Hematopoietic multipotent progenitor cell treated with erythropoietin and hydrocortisone succinate and interleukin-3 and kit ligand, for 4 days (in vitro differentiated cells): ENCODE results near the gene MRPS22.

Source experiments
- DNase-seq: peaks from one replicate; pipeline ENCODE4 v3.0.0-alpha.2; 2015

MRPS22 gene

DNA sequence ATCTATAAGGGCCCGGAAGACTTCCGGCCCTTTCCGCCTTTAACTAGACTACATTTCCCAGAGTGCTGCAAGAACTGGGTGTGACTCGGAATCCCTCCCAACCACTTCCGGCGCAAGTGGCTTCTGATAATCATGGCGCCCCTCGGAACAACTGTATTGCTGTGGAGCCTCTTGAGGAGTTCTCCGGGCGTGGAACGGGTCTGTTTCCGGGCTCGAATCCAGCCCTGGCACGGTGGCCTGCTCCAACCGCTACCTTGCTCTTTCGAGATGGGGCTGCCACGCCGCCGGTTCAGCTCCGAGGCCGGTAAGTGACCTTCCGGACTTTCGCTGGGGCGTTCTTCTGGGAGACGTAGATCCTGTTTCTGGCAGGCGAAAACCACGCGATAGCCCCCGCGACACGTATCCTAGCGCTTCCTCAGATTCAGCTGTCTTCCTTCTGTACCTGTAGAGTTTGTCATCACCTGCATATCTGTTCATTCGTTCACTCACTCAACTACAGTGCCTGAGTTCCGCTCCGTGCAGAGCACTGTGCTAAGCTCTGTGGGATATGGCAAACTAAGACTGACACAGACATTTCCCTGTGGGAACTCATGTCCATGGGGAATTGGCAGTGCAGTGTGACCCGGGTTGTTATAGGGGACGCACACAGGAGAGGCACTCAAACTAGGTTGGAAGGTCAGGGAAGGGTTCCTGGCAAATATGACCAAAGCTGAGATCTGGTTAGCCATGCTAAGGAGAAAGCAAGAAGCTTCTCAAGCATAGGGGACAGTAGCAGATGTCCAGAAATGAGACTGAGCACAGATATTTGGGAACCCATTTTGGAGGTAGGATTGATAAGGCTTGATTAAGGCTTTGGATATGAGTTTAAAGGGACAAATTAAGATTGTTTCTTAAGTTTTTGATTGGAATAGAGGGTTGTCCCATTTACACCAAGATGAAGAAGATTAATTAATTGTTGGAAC is at the start of gene MRPS22:
Gene MRPS22 (plus strand): TSS at position 126 of the 962 bp plus-strand sequence. CDS start 7 bp downstream, at position 133.
- DNase-seq = peak; percentile 97

DNA sequence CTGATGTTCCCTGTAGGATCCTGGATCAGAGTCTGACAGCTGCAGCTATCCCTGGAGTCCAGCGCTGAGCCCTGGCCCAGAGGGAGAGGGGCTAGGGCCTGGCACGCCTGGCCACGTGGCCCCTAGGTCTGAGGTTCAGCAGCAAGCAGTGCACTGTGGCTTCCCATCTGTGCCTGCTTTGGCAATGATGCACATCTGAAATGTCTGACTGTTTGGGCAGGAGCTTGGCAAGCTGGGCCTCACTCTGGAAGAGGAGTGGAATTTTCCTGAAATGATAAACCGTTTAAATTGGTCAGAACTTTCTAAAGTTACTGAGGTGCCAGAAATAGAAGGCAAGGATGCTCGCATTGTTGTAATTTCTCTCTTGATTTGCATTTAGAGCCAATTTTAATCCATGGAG is 48.8 kb upstream of the MRPS22 start:
- DNase-seq = no peak

DNA sequence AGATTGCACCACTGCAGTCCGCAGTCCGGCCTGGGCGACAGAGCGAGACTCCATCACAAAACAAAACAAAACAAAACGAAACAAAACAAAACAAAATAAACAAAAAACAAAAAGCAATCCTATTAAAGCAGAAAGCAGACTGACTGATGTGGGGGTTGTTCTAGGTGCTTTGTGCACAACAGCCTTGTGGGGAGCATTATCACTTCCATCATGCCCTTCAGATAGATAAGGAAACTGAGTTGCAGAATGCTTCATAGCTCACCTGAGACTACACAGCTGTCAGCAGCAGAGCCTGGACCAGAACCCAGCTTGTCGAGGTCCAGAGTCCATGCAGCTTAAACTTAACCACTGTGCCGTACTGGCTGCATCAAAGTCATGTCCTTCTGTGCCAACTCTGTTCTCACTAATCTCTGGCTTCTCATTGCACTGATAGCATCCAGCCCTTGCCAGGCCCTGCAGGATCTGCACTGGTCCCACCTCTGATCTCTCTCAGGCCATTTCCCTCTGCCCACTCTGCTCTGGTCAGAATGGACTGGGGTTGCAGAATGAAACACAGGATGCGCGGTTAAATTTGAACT is 47.6 kb upstream of the MRPS22 start:
- DNase-seq = no peak

DNA sequence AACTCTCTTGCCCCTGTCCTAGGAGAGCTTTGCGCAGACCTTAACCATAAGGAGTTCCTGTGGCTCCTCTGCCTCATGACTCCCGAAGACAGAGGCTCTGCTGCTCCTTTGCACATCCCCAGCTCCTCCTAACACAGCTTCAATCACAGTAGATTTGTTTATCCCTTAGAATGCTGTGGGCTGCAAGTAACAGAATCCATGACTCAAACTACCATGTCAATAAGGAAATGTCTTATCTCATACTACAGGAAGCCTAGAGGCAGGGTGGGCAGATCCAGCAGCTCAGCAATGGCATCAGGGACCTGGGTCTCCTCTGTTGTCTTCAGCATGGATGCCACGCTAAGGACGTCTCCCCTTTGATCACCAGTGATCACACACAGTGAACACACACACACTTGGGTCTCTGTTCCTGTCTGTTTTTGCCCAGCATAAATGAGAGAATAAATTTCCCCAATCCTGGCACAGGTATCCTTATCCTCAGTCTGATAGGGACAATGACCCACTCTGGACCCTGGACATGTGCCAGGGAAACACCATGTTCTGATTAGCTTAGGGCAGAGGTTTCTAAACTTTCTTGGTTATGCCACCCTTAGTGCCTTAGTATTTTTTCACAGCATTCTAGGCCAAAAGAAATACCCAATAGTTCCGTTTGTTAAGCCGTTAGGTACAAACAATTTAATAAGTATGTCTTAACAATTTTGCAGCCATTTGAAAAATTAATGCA is 46.1 kb upstream of the MRPS22 start:
- no peak for DNase-seq

DNA sequence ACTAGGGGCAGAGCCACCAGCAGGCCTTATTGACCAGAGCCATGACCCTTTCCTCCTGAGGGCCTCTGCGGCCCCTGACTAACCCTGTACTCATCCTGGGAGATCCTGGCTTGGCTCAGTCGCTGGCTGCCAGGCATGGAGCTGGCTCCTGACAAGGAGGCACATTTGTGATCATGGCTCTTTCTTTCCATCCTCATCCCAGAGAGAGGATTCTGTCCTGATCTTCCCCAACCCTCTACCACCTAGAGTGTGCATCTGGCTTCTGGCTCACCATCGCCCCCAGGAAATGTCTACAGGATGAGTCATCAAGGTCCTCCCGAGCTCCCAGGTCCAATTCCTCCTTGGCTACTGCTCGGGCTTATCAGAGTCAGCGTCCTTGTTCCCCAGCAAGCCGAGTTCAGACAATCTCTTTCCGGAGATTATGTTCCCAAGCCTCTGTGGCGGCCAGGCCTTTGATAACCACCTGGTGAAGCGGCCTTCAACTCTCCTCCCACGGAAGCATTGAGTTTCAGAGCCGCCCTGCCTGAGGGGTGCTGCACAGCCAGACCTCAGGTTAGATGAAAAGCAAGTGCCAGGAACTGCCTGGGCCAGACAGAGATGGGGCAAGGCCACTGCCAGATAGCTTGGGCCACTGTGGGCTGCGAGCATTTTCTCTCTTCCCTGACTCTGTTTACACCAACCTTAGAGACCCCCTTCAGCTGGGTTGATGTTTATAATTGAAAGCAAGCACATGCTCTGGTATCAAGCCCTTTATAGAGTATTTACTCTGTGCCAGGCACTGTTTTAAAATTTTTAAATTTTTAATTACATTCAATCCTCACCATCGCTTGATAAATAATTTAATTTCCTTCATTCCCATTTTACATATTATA is 44.3 kb upstream of the MRPS22 start:
- peak; percentile 21 for DNase-seq

DNA sequence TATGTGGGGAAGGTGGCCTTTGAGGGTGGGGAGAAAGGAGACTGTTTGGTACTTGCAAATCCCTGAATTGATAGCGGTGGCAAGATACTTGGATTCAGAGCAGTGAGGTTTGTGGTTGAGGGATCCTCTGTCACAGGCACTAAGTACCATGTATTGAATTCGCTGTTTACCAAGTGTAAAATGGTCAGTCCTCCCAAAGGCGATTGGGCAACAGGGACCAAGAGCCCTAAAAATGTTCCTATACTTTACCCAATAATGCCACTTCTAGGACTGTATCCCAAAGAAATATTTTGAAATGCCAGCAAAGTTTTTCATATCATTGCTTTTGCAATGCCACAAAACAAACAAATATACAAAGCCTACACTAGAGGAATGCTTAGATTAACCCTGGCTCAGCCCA is 43.4 kb upstream of the MRPS22 start:
- no peak for DNase-seq

DNA sequence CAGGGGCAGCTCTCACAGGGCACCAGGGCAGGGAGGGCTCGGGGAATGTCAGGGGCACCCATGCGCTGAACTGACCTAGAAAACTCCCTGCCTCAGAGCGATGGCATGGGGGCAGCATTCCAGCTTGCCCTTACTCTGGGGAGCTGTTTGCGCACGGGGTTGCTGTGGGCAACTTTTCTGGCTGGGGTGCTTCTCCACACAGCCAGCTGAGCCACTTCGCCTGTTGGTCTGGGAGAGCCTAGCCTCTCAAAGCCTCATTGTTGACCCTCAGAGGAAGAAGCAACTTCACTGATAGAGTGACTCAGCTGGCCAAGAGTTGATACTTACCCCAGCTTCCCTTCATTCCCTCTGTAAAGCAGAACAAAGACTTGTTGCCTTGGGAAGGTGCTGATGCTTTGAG is 42.6 kb upstream of the MRPS22 start:
- DNase-seq = no peak

DNA sequence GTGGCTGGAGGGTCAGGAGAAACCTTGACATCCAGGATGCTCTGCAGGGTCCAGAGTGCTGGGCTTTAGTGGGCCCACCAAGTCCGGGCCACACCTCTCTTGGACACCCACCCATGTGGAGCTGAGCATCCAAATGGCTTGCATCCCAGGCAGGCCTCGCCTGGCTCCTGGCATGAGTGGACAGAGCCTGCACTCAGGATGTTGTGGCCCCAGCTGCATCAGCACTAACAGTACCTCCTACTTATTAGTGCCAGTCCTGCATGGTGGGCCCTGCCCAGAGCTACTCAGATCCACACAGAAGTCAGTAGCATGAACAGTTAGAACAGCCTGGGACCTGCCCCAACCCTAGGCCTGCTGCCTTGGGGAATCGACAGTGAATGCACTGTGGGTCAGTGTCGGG is 42.2 kb upstream of the MRPS22 start:
- DNase-seq = no peak

DNA sequence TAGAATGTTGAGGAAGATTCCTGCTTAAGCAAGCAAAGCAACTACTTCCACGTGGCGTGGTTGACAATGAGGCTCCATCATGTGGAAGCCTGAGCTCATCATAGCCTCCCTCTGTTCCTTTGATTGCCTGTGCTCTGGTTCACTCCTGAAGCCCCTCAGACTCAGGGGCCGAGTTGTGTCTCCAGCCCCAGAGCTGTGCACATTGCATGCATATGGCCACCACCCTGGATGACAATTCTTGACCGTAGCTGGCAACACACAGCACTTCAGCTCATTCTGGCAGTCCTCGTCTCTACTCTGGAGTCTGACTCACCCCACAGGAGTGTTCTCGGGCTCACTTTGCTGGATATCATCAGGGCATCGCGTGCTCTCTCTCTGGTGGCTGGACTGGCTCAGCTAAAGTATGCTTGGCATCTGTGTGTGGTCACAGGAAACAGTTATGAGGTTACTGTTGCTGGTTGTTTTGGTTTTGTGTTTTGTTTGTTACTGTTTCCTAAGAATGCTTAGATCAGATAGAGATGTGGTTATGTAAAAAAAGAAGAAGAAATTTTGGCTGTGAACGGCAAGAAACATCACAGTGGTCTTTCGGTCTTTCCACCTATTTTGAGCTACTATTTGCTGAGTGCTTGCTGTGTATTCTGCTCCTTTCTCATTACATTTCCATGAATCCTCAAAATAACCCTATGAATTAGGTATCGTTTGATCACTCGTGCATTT is 41.6 kb upstream of the MRPS22 start:
- peak; percentile 82 for DNase-seq

DNA sequence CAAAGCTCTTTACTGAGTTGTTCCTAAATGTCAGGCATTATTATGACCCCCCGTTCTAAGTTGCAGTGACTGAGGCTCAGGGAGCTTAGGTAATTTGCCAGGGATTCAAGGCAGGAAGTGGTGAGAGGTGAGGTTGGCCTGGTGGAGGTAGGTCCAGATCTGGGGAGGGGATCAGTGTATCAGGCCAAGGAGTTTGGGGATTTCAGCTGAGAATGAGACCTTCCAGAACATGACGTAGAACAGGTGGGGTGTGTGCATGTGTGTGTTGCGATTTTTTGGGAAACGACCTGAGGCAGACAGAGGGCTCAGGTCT is 41.1 kb upstream of the MRPS22 start:
- no peak for DNase-seq

DNA sequence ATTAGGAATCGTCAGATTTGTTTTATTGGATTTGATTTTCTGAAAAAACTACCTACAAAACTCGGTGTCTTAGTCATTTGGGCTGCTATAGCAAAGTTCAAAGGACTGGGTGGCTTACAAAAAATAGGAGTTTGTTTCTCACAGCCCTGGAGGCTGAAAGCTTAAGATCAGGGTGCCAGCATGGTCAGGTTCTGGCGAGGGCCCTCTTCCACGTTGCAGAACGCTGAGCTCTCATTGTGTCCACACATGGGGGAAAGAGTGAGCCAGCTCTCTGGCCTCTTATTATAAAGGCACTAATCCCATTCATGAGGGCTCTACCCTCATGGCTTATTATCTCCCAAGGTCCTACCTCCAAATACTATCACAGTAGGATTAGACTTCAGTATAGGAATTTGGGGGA is 40.6 kb upstream of the MRPS22 start:
- no peak for DNase-seq

DNA sequence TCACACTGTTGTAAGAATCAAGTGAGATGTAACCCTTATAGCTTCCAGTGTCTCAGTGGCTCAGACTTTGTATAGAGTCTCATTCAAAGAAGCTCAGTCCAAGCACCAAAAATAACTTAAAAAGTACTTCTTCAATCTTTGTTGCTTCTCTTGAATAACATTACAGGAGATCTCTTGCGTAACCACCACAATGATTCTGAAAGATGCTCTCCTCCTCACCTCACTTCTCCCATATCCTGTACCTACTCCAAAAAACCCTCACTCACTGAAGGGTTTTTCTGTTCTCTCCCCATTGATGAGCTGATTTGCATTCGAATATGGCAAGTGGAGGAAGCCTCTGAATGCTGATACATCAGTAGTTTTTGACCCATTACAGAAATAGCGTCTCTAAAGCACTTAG is 39.4 kb upstream of the MRPS22 start:
- peak; percentile 21 for DNase-seq

DNA sequence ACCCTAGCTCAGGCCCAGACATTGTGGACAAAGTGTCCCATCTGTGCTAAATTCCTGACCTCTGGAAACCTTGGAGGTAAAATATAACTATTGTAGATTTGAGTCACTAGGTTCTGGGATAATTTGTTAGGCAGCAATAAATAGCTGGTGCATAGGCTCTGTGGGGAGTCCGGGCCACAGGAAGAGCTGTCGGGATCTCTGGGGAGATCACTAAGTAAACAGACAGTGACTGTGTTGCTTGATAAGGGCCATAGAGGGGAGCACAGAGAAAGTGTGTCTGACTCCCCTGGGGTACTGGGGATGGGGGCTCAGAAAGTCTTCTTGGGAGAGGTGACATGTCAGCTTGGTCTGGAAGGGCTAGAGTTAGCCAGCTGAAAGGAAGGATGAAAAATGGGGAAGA is 37.7 kb upstream of the MRPS22 start:
- no peak for DNase-seq

DNA sequence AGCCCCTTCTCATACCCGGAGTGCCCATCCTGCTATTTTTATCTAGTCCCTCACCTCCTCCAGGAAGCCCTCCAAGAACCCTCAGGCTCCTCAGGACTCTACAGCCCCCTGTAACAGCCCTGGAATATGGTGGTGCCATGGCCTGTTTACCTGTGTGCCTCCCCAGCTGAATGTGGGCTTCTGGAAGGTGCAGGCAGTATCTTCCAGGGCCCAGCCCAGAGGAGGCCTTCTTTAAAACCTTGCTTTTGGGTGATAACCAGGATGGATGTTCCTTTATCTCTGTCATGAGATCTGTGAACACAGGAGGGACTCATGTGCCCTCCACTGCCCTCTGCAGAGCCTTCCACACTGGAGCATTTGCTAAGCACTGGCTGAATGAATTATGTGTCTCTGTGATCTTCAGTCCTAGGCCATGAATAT is 36.7 kb upstream of the MRPS22 start:
- DNase-seq = no peak

DNA sequence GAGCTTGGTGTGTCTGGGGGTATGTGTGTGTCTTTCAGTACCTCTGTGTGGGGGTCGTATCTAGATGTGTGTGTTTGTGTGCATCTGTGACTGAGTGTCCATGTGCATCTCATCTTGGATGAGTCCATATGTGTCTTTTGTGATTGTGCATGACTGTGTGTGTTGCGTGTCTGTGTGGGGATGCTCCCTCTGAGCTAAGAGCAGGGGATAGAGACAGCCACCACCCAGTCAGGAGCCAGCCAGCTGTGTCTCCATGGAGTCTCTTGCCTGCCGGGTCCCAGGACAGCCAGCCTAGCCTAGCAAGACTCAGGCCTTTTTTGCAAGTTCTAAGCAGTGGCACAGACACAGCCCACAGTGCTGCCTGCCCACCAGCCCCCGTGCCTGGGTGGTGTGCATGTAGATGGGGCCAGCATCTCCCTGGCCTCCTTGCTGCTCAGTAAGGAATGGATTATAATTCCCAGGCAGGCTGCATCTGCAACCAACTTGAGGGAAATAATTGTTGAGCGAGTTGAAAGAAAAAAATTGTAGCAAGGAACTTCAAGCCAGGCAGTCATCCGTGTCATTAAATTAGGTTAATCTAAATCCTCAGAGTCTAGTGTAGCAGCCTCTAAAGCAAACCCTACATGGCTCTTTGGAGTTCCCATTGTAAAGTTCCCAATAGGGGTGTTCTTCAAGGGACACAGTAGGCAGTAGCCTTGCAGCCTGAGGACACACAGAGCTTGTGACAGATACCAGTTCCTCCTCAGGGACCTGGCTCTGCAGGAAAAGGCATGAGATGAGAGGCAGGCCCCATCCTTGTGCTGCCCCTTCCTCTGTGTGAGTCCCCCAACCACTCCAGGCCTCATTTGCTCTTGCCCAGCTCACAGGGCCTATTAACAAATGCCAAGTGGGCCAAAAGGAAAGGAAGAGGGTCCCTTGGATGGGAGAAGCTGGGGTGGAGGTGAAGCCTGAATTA is 35.9 kb upstream of the MRPS22 start:
- no peak for DNase-seq

DNA sequence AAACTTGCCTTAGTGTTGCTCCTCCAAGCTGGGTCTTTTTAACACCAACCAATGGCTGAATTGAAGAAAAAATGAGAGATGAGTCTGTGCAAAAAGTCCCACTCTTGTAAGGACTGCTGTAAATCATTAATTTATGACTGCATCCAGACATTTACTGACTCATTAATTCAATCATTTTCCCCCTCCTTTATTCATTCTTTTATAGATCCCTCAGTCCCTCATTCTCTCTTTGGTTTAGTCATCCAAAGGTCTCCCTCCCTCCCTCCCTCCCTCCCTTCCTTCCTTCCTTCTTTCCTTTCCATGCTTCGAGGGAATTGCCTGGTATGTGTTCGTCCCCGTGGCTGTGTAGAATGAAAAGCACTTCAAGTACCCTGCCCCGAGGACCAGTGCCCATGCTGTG is 35.3 kb upstream of the MRPS22 start:
- no peak for DNase-seq

DNA sequence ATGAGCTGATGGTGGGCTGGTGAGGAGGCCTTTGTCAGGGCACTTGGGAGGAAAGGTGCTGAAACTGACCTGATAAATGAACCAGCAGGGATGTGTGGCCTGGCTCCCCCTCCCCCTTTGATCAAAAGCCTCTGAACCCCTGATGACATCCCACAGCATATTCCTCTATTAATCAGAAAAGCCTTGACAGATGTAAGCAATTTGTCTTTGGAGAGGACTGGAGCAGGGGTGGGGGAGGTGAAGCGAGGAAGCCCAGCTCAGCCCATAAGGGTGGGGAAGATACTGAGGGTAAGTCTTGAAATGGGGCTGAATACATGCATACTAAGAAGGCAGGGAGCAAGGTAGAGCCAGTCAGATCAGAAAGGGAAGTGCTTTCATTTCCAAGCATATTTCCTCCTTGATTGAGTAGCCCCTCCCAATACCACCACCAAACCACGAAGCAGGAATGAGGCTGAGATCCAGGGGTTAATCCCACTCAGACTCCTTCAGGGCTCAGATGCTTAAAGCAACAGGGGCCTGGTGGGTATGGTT is 34.7 kb upstream of the MRPS22 start:
- no peak for DNase-seq

DNA sequence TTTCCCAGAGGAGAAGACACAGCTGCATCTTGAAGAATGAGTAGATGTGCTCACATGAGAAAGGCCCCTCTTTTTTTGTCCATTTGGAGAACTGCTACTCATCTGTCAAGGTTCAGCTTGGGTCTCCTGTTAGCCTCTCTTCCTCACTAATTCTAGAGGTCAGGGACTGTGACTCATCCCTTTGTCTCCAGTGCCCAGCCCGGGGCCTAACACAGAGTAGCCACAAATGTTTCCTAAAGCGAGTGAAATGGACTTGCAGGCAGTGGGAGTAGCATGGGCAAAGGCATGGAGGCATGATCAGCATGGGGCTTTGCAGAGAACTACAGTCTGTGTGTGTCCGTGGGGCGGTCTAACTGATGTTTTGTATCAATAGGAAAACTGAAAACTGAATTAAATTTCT is 33.9 kb upstream of the MRPS22 start:
- no peak for DNase-seq

DNA sequence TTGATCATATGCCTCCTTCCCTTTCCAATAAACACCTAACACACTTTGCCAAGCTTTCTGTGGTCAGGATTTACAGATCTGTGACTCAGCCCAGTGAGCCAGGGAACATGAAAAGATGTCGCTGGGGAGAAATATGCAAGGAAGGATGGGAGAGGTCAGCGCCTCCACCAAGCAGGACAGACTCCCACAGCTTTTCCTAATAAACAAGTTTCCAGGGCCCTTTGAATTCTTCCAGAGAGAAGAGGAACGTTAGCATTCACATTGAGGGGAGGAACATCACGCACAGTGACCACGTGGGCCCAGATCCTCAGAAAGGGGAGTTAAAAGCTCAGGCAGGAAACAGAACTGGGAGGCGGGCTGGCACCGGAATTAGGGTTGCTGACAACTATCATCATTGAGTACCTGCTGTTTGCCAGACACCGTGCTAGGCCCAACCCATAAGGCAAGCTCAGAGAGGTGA is 33.3 kb upstream of the MRPS22 start:
- DNase-seq = no peak

DNA sequence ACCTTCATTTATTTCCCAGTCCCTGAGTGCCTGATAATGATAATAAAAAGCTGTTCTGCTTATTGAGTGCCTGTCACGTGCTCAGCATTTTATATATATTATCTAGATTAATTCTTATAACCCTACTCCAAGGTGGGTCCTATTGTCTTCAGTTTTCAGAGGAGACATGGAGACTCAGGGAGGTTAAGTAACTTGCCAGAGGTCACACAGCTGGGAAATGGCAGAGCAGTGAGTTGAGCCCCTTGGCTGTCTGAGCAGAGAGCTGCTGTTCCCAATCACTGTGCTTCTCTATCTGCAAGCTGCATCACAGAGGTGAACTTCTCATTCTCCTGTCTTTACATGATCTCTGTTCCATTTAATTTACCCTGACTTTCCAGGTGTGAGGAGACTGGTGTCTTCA is 32.3 kb upstream of the MRPS22 start:
- no peak for DNase-seq

DNA sequence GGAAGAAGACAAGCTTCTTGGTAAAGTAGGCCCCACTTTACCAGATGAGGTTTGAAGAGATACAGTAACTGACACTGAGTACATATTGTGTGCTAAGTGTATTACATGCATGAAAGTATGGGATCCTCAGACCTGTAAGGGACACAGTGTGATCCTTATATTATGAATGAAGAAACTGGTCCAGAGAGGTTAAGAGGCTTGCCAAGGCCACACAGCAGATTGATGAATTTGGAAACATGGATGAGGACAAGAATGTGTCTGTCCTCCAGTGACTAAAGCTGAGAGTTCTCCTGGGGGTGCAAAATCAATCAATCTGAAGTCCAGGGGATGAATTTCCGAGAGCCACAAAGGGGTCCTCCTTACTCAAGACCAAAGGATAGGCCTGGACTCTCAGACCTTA is 31.4 kb upstream of the MRPS22 start:
- DNase-seq = no peak
